HEK293 (cell line): ENCODE data around the gene APCDD1L.

Source experiments
- CTCF ChIA-PET: fragments of 350-600 bp; formaldehyde crosslinking; extraction: SDS; loops from one replicate; lab custom pipeline; 2021; ENCODE audit warnings: antibody characterized with exemption; lab: Yijun Ruan, JAX
- POLR2A ChIA-PET: fragments of 300-600 bp; formaldehyde crosslinking; extraction: SDS; loops from one replicate; lab custom pipeline; 2020; ENCODE audit warnings: antibody characterized with exemption, inconsistent platforms; lab: Yijun Ruan, JAX
- H3K27ac ChIP-seq: fragments of 200-500 bp; sonication (Bioruptor generic); 2 replicates; pipeline ENCODE4 v1.5.1; 2014; ENCODE audit warnings: low read depth, low read length, control low read depth, inconsistent platforms; ENCODE audit errors: extremely low read depth
- H3K36me3 ChIP-seq, 2 experiments: fragments of 200-500 bp in 1 of 2; sonication (Bioruptor generic) in 1 of 2; 1 replicate in 1 of 2; 2 replicates in 1 of 2; pipeline ENCODE4 v1.5.1; 2014 to 2017; ENCODE audit warnings: inconsistent platforms in 2 of 2, low read length in 2 of 2; ENCODE audit not compliant: control insufficient read depth in 2 of 2, insufficient read depth in 1 of 2
- H3K4me1 ChIP-seq: fragments of 200-500 bp; sonication (Bioruptor generic); 2 replicates; pipeline ENCODE4 v1.5.1; 2014; ENCODE audit warnings: mild to moderate bottlenecking, low read length, inconsistent platforms; ENCODE audit not compliant: control insufficient read depth, insufficient read depth
- H3K4me3 ChIP-seq: 2 replicates; pipeline ENCODE4 v1.5.1; 2011; ENCODE audit warnings: low read depth, mild to moderate bottlenecking, control low read depth, low read length, moderate library complexity
- H3K9me3 ChIP-seq: fragments of 200-500 bp; sonication (Bioruptor generic); 2 replicates; pipeline ENCODE4 v1.5.1; 2014; ENCODE audit warnings: low read depth, low read length, inconsistent platforms; ENCODE audit not compliant: control insufficient read depth, insufficient read depth
- EGR2 ChIP-seq: fragments of 450-650 bp; formaldehyde crosslinking; IDR thresholded peaks from 2 replicates; pipeline ENCODE4 v1.5.1; 2016; ENCODE audit warnings: low read depth, missing biosample characterization, missing genetic modification characterization
- GLIS1 ChIP-seq: fragments of 450-650 bp; formaldehyde crosslinking; IDR thresholded peaks from 2 replicates; pipeline ENCODE4 v1.5.1; 2016; ENCODE audit warnings: missing biosample characterization, missing genetic modification characterization
- ZBTB20 ChIP-seq: fragments of 450-650 bp; formaldehyde crosslinking; IDR thresholded peaks from 2 replicates; pipeline ENCODE4 v1.5.1; 2016; ENCODE audit warnings: missing biosample characterization, missing genetic modification characterization
- ZBTB48 ChIP-seq: fragments of 450-650 bp; formaldehyde crosslinking; IDR thresholded peaks from 2 replicates; pipeline ENCODE4 v1.5.1; 2016; ENCODE audit warnings: missing biosample characterization, missing genetic modification characterization
- ZFP69B ChIP-seq: fragments of 450-650 bp; formaldehyde crosslinking; IDR thresholded peaks from 2 replicates; pipeline ENCODE4 v1.5.1; 2016; ENCODE audit warnings: missing biosample characterization, missing genetic modification characterization
- ZNF133 ChIP-seq: fragments of 450-650 bp; formaldehyde crosslinking; IDR thresholded peaks from 2 replicates; pipeline ENCODE4 v1.5.1; 2016; ENCODE audit warnings: missing biosample characterization, missing genetic modification characterization
- ZNF155 ChIP-seq: fragments of 450-650 bp; formaldehyde crosslinking; IDR thresholded peaks from 2 replicates; pipeline ENCODE4 v1.5.1; 2016; ENCODE audit warnings: missing biosample characterization, missing genetic modification characterization
- ZNF2 ChIP-seq: fragments of 450-650 bp; formaldehyde crosslinking; IDR thresholded peaks from 2 replicates; pipeline ENCODE4 v1.5.1; 2016; ENCODE audit warnings: missing biosample characterization, missing genetic modification characterization
- ZNF202 ChIP-seq: fragments of 450-650 bp; formaldehyde crosslinking; IDR thresholded peaks from 2 replicates; pipeline ENCODE4 v1.5.1; 2016; ENCODE audit warnings: missing biosample characterization, missing genetic modification characterization, borderline replicate concordance
- ZNF214 ChIP-seq: fragments of 450-650 bp; formaldehyde crosslinking; IDR thresholded peaks from 2 replicates; pipeline ENCODE4 v1.5.1; 2017; ENCODE audit warnings: missing biosample characterization, mild to moderate bottlenecking, missing genetic modification characterization, borderline replicate concordance
- ZNF366 ChIP-seq: fragments of 450-650 bp; formaldehyde crosslinking; conservative IDR thresholded peaks from 2 replicates; pipeline ENCODE4 v1.5.1; 2016; ENCODE audit warnings: missing biosample characterization, missing genetic modification characterization
- ZNF394 ChIP-seq: fragments of 450-650 bp; formaldehyde crosslinking; IDR thresholded peaks from 2 replicates; pipeline ENCODE4 v1.5.1; 2016; ENCODE audit warnings: missing biosample characterization, missing genetic modification characterization, mild to moderate bottlenecking, moderate library complexity, borderline replicate concordance
- ZNF426 ChIP-seq: fragments of 450-650 bp; formaldehyde crosslinking; IDR thresholded peaks from 2 replicates; pipeline ENCODE4 v1.5.1; 2017; ENCODE audit warnings: missing biosample characterization, missing genetic modification characterization, mild to moderate bottlenecking, inconsistent platforms, moderate library complexity
- ZNF48 ChIP-seq: fragments of 450-650 bp; formaldehyde crosslinking; IDR thresholded peaks from 2 replicates; pipeline ENCODE4 v1.5.1; 2016; ENCODE audit warnings: missing biosample characterization, missing genetic modification characterization
- ZNF585B ChIP-seq: fragments of 450-650 bp; formaldehyde crosslinking; IDR thresholded peaks from 2 replicates; pipeline ENCODE4 v1.5.1; 2016; ENCODE audit warnings: missing biosample characterization, missing genetic modification characterization
- ZNF621 ChIP-seq: fragments of 450-650 bp; formaldehyde crosslinking; IDR thresholded peaks from 2 replicates; pipeline ENCODE4 v1.5.1; 2017; ENCODE audit warnings: missing biosample characterization, missing genetic modification characterization
- ZNF664 ChIP-seq: fragments of 450-650 bp; formaldehyde crosslinking; IDR thresholded peaks from 2 replicates; pipeline ENCODE4 v1.5.1; 2016; ENCODE audit warnings: missing biosample characterization, missing genetic modification characterization
- ZNF701 ChIP-seq: fragments of 450-650 bp; formaldehyde crosslinking; IDR thresholded peaks from 2 replicates; pipeline ENCODE4 v1.5.1; 2016; ENCODE audit warnings: missing biosample characterization, missing genetic modification characterization
- ZNF747 ChIP-seq: fragments of 450-650 bp; formaldehyde crosslinking; IDR thresholded peaks from 2 replicates; pipeline ENCODE4 v1.5.1; 2016; ENCODE audit warnings: missing biosample characterization, missing genetic modification characterization
- TF ChIP-seq, protein P1 (sequence below): fragments of 450-650 bp; formaldehyde crosslinking; IDR thresholded peaks from 2 replicates; pipeline ENCODE4 v1.5.1; 2016; ENCODE audit warnings: missing biosample characterization, missing genetic modification characterization

Gene APCDD1L

DNA sequence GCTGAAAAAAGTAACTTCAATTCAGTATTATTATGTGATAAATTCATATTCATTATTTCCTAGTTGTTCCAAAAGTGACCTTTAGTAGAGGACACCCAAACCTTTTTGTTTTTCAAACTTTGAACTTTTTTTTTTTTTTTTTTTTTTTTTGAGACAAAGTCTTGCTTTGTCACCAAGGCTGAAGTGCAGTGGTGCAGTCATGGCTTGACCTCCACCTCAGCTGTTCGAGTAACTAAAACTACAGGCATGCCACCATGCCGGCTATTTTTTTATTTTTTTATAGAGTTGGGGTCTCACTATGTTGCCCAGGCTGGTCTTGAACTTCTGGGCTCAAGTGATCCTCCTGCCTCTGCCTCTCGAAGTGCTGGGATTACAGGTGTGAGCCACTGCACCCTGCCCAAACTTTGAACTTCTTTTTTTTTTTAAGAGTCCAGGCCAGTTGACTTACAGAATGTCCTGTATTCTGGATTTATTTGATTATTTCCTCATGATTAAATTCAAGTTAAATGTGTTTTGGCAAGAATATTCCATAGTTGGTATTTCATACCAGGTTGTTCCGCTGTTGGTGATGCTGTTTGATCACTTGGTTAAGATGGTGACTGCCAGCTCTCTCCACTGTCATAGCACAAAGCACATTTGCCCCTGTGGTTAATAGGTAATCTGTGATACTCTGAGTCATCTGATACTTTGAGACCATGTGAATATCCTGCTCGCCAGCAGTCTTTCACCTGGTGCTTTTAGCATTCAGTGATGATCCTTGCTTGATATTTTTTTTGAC, 78.1 kb downstream of the APCDD1L start:
- Histone ChIP-seq H3K36me3 (peaks cover 3 to 55% of the 10 kb centered on the region in 2 experiments; a peak in 2 of 3 replicates), H3K9me3 (no peaks in the 10 kb centered on the region), H3K4me3 (no peak overlapping the region), H3K4me1 (no peaks in the 10 kb centered on the region), H3K27ac (no peak overlapping the region)
- no peak for TF ChIP-seq ZNF202
- no peak for TF ChIP-seq ZNF664 (tag by site-specific recombination)
- TF ChIP-seq ZNF214 (tag by site-specific recombination) = no peak
- no peak for TF ChIP-seq ZNF747
- TF ChIP-seq ZNF701 (tag by site-specific recombination) = no peak
- no peak for TF ChIP-seq ZNF155 (tag by site-specific recombination)
- TF ChIP-seq, protein P1, sequence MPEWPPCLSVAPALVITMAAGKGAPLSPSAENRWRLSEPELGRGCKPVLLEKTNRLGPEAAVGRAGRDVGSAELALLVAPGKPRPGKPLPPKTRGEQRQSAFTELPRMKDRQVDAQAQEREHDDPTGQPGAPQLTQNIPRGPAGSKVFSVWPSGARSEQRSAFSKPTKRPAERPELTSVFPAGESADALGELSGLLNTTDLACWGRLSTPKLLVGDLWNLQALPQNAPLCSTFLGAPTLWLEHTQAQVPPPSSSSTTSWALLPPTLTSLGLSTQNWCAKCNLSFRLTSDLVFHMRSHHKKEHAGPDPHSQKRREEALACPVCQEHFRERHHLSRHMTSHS (tag by site-specific recombination) = no peak
- no peak for TF ChIP-seq ZNF133 (tag by site-specific recombination)
- TF ChIP-seq ZNF366 = no peak
- no peak for TF ChIP-seq ZNF48 (tag by site-specific recombination)
- TF ChIP-seq ZNF394 (tag by site-specific recombination) = no peak
- TF ChIP-seq ZBTB48 = no peak
- no peak for TF ChIP-seq ZBTB20 (tag by site-specific recombination)
- POLR2A ChIA-PET = no interaction called here
- CTCF ChIA-PET = interaction anchor here (0.8 to 1.1 kb wide), 2 partner anchors 11 to 424 kb away, joined by 7 read pairs; no protein-coding TSS in a partner anchor

DNA sequence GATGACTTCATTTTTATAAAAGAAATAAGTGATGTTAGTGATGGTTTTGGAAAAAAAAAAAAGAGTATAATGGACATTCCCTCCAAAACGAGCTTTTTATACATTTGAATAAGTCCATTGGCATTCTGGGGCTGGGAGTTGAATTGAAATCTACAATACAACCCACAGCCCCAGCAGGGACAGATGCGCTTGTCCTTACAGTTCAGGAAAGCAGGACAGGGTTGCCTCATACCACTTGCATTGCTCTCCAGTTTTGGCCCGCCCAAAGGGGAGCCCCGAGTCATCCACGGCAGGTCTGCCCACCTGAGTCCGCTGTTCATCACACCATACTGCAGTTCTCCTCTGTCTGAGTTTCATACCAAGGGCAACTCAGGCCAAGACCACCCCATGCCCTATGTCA, 80.0 kb downstream of the APCDD1L start:
- no peaks in the 10 kb centered on the region for H3K4me1 ChIP-seq
- no peak overlapping the region for H3K4me3 ChIP-seq
- no peak for TF ChIP-seq ZNF426 (tag by site-specific recombination)
- TF ChIP-seq ZNF366 = no peak
- TF ChIP-seq ZNF621 = no peak
- TF ChIP-seq, all 188 proteins: peak for 0
- Histone ChIP-seq H3K9me3 (no peaks in the 10 kb centered on the region), H3K27ac (no peak overlapping the region), H3K36me3 (peaks cover 3 to 49% of the 10 kb centered on the region in 2 experiments; a peak in 2 of 3 replicates)
- POLR2A ChIA-PET = no interaction called here
- CTCF ChIA-PET = no interaction called here

DNA sequence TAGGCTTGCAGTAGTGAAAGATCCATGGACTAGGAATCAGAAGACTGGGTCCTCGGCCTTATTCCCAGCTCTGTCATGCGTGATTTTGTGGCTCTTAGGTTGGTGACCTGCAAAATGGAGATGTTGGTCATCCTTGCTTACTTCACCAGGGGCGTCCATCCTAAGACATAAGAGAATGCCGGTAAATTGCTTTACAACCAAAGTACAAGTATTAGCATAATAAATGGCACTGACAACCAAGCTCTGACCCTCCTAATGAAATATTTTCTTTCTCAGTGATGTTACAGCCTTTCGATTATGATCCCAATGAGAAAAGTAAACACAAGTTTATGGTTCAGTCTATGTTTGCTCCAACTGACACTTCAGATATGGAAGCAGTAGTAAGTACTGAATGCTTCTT, 80.9 kb downstream of the APCDD1L start:
- POLR2A ChIA-PET = no interaction called here
- Histone ChIP-seq H3K4me1 (no peaks in the 10 kb centered on the region), H3K36me3 (peaks cover 3 to 44% of the 10 kb centered on the region in 2 experiments; a peak in 2 of 3 replicates), H3K27ac (no peak overlapping the region), H3K4me3 (no peak overlapping the region), H3K9me3 (no peaks in the 10 kb centered on the region)
- CTCF ChIA-PET = interaction anchor here (0.7 kb wide), 1 partner anchor 133 kb away, joined by 4 read pairs; no protein-coding TSS in a partner anchor
- TF ChIP-seq GLIS1 (tag by site-specific recombination) = no peak
- TF ChIP-seq EGR2 (tag by site-specific recombination) = no peak
- no peak for TF ChIP-seq ZFP69B (tag by site-specific recombination)
- TF ChIP-seq ZNF2 (tag by site-specific recombination) = no peak
- no peak for TF ChIP-seq ZNF585B (tag by site-specific recombination)
